ENCODE measurements around the gene COL6A1.

DNA sequence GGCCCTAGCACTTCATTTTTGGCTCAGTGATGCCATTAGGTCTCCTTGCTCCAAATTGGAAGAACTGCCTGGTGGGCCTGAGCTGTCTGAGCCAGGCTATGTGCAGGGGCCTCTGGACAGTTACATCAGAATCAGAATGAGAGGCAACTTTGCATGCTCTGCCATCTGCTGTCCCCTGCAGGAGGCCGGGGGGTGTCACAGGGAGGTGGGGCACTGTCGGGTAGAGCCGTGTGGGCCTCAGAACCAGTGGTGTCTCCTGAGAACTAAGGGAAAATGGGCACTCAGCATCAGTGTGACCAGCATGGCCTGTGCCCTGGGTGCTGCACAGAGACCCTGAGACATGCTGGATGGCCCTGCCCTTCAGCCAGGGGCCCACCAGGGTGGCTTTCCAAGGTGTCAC is 47.0 kb upstream of the COL6A1 start:
- TF ChIP-seq POLR2A (IDR thresholded peaks at IDR 0.05; ENCODE audit: low read depth, low read length) (no peak), POLR2AphosphoS5 (IDR thresholded peaks at IDR 0.05; ENCODE audit: low read depth, low read length) (no peak)
